Right renal pelvis (tissue), 4 donors: ENCODE results near the gene SLC12A6. TPM values are rescaled to one million over a fixed set of nuclear protein-coding genes. Genes with fewer than 3 reads are reported as not detected.
"Not testable (repeated sequence)": the region's sequence is repeated elsewhere in the genome, so short reads cannot be mapped to it uniquely, and the experiment has no call there.

Experiments
- DNase-seq, 4 donors: peaks; one replicate each; pipeline ENCODE4 v3.0.0-alpha.2; 2013; ENCODE audit warnings: low read depth in 4 of 4, low spot score in 3 of 4, missing footprints in 1 of 4
- polyA plus RNA-seq, 4 donors: library from polyadenylated mRNA; unstranded; fragments of 120-200 nt; gene quantifications; one replicate each; pipeline ENCODE4 v1.2.1, GENCODE V29; 2013; ENCODE audit not compliant: insufficient read length in 4 of 4

The SLC12A6 gene
- polyA plus RNA-seq, 4 donors: 18.7 to 24.4 (median 21.1) TPM

DNA sequence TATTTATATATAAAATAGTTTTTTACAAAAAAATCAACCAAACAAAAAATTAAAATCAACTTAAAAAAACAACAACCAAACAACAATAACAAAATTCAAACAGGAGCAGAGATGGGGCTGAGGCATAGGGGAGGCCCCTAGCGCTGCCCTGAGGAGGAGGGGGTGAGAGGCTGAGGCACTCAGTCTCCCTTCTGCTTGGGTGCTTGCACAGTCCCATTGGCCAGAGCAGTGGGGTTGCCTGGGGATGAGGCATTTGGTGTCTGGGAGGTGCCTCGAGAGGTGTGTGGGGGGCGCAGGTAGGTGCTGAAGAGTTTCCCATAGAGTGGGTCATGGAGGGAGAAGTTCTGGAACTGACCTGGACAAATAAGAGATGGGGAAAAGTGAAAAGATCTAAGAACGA lies 21.4 kb upstream of the SLC12A6 start:
- DNase-seq: no peak

- no peak for DNase-seq
Measured at GRCh38 chr15:34358367-34358766, 20.8 kb upstream of the SLC12A6 start.

DNA sequence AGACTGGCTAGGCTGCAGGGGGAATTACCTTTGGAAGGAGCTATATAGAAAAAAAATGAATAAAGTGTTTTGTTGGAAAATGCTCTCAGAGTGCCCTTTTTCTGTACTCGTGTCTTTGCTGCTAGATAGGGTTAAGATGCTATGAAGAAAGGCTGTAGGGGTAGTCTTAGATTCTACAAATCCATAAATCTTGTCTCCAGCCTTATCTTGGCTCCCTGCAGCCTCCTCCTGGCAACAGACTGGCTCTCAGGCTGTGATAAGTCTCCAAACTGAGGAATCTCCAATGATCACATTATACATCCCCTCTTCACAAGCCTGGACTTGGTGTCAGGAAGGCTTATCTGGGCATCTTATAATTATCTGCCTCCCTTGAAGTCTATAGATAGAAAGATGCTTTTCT lies 20.1 kb upstream of the SLC12A6 start:
- no peak for DNase-seq

DNA sequence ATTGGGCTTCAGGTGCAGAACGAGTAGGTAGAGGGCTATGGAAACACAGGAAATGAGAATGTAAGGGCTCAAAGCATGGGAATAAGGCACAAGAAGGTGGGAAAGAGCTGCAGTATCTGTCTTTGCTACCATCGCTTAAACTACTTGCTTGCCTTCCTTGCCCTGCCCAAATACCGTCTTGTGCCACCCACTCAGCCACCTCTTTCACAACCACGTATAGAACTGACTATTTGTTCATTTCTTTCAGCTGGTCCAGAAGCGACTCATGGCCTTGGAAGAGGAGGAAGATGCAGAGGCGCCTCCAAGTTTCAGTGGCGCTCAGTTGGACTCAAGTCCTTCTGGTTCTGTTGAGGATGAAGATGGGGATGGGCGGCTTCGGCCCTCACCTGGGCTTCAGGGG lies 17.7 kb upstream of the SLC12A6 start:
- DNase-seq: no peak

GRCh38 chr15:34354286-34354685 lies 16.7 kb upstream of the SLC12A6 start:
- DNase-seq: no peak

DNA sequence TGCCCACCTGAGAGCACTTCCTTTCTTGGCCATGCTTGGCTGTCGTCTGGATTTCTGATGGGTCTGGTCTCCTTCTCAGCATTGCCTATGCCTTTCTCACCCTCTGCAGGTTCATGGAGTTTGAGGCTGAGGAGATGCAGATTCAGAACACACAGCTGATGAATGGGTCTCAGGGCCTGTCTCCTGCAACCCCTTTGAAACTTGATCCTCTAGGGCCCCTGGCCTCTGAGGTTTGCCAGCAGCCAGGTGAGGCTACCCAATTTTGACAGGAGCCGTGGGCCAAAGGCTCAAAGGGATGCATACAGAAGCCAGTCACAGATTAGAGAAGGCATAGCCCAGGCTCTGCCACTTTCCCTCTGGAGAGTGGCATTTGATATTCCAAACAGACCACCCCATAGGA lies 16.0 kb upstream of the SLC12A6 start:
- no peak for DNase-seq

- DNase-seq: not testable (repeated sequence)
Measured at GRCh38 chr15:34352996-34353395, 15.4 kb upstream of the SLC12A6 start.

- DNase-seq: no peak
Measured at GRCh38 chr15:34349769-34350168, 12.2 kb upstream of the SLC12A6 start.

DNA sequence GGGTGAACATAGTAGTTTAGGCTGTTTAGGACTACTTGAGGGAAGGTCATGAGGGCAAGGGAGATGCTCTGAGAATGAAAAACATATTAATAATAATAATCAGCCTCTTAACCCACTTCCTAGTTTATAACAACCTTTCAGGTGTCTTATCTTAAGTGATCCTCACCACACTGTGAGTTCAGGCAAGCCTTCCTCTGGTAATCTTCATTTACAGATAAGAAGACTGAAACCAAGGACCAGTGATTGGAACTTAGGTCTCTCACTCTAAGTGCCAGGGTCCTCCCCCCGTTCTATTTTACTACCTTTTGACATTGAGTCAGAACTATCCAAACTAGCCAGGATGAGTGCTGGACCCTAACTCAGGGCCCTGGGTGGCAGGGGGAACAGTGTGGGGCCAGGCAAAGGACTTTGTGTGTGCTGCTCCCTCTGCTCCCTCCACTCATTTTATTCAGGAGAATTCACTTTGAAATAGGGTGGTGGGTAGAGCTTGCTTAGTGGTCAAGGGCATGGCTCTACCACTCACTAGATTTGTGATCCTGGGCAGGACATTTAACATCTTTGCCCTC lies 11.2 kb upstream of the SLC12A6 start:
- no peak for DNase-seq

DNA sequence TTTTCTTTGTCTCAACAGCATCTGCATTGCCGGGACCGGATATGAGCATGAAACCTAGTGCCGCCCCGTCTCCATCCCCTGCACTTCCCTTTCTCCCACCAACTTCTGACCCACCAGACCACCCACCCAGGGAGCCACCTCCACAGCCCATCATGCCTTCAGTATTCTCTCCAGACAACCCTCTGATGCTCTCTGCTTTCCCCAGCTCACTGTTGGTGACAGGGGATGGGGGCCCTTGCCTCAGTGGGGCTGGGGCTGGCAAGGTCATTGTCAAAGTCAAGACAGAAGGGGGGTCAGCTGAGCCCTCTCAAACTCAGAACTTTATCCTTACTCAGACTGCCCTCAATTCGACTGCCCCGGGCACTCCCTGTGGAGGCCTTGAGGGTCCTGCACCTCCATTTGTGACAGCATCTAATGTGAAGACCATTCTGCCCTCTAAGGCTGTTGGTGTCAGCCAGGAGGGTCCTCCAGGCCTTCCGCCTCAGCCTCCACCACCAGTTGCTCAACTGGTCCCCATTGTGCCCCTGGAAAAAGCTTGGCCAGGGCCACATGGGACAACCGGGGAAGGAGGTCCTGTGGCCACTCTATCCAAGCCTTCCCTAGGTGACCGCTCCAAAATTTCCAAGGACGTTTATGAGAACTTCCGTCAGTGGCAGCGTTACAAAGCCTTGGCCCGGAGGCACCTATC lies 10.5 kb upstream of the SLC12A6 start:
- DNase-seq: no peak

GRCh38 chr15:34342737-34343575 lies 5.4 kb upstream of the SLC12A6 start, which contains the start of the genes NOP10 and NUTM1:
Gene NOP10 (minus strand): TSS chr15:34343136. CDS start chr15:34343073, 63 bp downstream.
Gene NUTM1 (plus strand): TSS chr15:34343315. CDS start chr15:34343697, 382 bp downstream.
- DNase-seq: peak; percentile 81 to 86 (median 84)

DNA sequence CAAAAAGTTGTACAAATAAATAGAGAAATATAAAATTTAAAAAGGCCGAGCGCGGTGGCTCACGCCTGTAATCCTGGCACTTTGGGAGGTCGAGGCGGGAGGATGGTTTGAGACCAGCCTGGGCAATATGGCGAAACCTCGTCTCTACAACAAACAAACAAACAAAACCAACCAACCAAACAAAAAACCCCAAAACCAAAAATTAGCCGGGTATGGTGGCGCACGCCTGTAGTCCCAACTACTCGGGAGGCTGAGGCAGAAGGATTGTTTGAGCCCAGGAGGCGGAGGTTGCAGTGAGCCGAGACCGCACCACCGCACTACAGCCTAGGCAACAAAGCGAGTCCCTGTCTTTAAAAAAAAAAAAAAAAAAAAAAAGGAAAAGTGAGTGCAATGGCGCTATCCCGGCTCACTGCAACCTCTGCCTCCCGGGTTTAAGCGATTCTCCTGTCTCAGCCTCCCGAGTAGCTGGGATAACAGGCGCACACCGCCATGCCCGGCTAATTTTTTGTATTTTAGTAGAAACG lies 4.7 kb upstream of the SLC12A6 start:
- DNase-seq: not testable (repeated sequence)

DNA sequence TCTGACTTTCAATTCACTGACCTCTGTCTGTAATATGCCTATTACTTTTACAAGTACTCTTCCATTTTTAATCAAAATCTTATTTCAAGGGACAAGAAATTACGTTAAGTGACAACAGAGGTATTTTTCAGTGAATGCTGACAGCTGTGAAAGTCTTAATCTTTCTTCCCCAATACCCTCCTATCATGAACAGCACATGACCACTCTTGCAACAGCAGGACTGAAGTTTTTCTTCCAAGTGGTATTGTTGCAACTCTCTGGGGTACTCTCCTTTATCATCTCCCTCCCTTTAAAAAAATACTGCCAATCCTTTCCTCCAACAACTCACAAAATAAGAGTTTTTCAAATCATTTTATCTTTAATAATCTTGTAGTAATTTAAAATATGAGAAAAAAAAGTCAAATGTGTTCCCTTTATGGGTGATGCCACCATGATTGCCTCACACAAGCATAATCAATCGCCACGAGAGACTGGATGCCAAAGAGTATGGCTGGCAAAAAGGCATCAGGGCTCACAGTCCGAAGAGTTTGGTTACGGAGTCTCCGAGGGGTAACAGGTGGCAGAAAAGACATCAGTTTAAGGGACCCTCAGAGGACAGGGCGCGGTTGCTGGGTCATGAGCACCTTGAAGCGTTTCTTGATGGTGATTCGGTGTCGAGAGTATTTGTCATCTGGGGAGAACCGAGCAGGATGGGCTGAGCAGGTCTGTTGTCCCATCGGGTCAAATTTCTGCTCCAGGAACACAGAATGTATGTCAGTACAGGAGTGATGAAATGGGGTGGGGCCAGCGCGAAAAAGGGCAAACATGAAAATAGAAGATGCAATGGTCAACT lies 4.0 kb upstream of the SLC12A6 start:
- no peak for DNase-seq

- DNase-seq: no peak
Measured at GRCh38 chr15:34339946-34340345, 2.4 kb upstream of the SLC12A6 start.

GRCh38 chr15:34338347-34338746 lies 766 bp upstream of the SLC12A6 start:
- DNase-seq: no peak

GRCh38 chr15:34336991-34337556 lies 507 bp downstream of the SLC12A6 start:
- DNase-seq: no peak

GRCh38 chr15:34336231-34336990 lies 1.2 kb downstream of the SLC12A6 start:
- DNase-seq: no peak

GRCh38 chr15:34335176-34336032 lies 2.2 kb downstream of the SLC12A6 start:
- DNase-seq: no peak
